Gastroesophageal sphincter (tissue), 3 donors: ENCODE data around the gene MAN2A2.

Experiments
- EP300 ChIP-seq: sonication (generic); formaldehyde crosslinking; IDR thresholded peaks from one replicate; pipeline ENCODE4 v1.6.1; 2017; ENCODE audit warnings: antibody characterized with exemption, mild to moderate bottlenecking
- POLR2A ChIP-seq, 2 donors: fragments of 450-650 bp; IDR thresholded peaks; one replicate each; pipeline ENCODE4 v1.6.1; 2017; ENCODE audit warnings: antibody characterized with exemption in 2 of 2, mild to moderate bottlenecking in 2 of 2, moderate library complexity in 1 of 2
- POLR2AphosphoS5 ChIP-seq: sonication (generic); formaldehyde crosslinking; IDR thresholded peaks from one replicate; pipeline ENCODE4 v1.6.1; 2017; ENCODE audit warnings: antibody characterized with exemption
- TF ChIP-seq, protein P1 (sequence below), 4 experiments: fragments of 200-600 bp in 2 of 4; fragments of 450-650 bp in 2 of 4; sonication (generic) in 1 of 4; IDR thresholded peaks; one replicate each; pipeline ENCODE4 v1.5.1; 2017 to 2019; ENCODE audit warnings: antibody characterized with exemption in 4 of 4, mild to moderate bottlenecking in 2 of 4, moderate library complexity in 2 of 4

DNA sequence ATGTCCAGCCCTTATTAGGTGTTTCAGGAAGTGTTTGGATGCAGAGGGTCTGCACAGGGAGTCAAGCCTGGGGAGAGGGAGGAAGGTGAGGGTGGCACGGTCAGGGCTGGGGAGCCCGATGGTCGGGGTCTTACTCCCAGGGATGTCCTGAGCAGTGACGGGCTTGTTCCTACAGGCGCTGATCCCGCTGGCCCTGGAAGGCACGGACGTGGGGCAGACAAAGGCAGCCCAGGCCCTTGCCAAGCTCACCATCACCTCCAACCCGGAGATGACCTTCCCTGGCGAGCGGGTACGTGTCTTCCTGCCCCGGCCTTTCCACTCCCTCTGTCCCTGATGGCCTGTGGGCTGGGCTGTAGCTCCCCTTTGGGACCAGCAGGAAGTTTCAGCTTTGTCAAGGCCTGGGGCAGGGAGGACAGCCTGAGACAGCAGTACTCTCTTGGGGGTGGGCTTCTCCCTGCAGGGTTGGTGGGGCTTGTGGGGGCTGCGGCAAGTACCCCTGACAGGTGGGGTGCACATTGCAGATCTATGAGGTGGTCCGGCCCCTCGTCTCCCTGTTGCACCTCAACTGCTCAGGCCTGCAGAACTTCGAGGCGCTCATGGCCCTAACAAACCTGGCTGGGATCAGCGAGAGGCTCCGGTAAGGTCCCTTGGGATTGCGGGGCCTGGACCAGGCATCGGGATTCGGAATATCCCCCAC is 47.0 kb downstream of the MAN2A2 start:
- TF ChIP-seq, protein P1, sequence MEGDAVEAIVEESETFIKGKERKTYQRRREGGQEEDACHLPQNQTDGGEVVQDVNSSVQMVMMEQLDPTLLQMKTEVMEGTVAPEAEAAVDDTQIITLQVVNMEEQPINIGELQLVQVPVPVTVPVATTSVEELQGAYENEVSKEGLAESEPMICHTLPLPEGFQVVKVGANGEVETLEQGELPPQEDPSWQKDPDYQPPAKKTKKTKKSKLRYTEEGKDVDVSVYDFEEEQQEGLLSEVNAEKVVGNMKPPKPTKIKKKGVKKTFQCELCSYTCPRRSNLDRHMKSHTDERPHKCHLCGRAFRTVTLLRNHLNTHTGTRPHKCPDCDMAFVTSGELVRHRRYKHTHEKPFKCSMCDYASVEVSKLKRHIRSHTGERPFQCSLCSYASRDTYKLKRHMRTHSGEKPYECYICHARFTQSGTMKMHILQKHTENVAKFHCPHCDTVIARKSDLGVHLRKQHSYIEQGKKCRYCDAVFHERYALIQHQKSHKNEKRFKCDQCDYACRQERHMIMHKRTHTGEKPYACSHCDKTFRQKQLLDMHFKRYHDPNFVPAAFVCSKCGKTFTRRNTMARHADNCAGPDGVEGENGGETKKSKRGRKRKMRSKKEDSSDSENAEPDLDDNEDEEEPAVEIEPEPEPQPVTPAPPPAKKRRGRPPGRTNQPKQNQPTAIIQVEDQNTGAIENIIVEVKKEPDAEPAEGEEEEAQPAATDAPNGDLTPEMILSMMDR (IDR thresholded peaks at IDR 0.05) = no peak
- TF ChIP-seq POLR2AphosphoS5 (no peak), POLR2A (IDR thresholded peaks at IDR 0.05) (no peak), EP300 (no peak)
